SK-N-SH treated with all-trans-retinoic acid at 6 μM for 48 hours (cell line): ENCODE results near the gene TJP2.

ENCODE experiments used
- ATAC-seq: fragments of 200-7000 bp; cut with Tn5 transposase; 3 replicates; pipeline ENCODE4 v1.9.1; 2020; ENCODE audit warnings: mild to moderate bottlenecking, moderate library complexity
- ARNTL ChIP-seq: fragments of 450-650 bp; formaldehyde crosslinking; IDR thresholded peaks from 2 replicates; pipeline ENCODE4 v1.5.0; 2020; ENCODE audit warnings: low read depth, mild to moderate bottlenecking, moderate library complexity, borderline replicate concordance
- CSDC2 ChIP-seq: fragments of 250-450 bp; sonication (Bioruptor Pico); IDR thresholded peaks from 2 replicates; pipeline ENCODE4 v1.5.0; 2020; ENCODE audit warnings: mild to moderate bottlenecking, moderate library complexity
- ESRRG ChIP-seq: fragments of 250-450 bp; sonication (Bioruptor Pico); IDR thresholded peaks from 2 replicates; pipeline ENCODE4 v1.6.1; 2021; ENCODE audit warnings: mild to moderate bottlenecking
- GLIS3 ChIP-seq: fragments of 250-450 bp; sonication (Bioruptor Pico); IDR thresholded peaks from 2 replicates; pipeline ENCODE4 v1.5.0; 2020; ENCODE audit warnings: mild to moderate bottlenecking, moderate library complexity
- ISL1 ChIP-seq: fragments of 250-450 bp; sonication (Bioruptor Pico); IDR thresholded peaks from 2 replicates; pipeline ENCODE4 v2.1.2; 2022; ENCODE audit warnings: mild to moderate bottlenecking, moderate library complexity
- OSR1 ChIP-seq: fragments of 250-450 bp; sonication (Bioruptor Pico); IDR thresholded peaks from 2 replicates; pipeline ENCODE4 v1.8.0; 2022; ENCODE audit warnings: moderate library complexity, mild to moderate bottlenecking, inconsistent platforms
- PPARA ChIP-seq: fragments of 250-450 bp; sonication (Bioruptor Pico); IDR thresholded peaks from 2 replicates; pipeline ENCODE4 v1.5.0; 2020; ENCODE audit warnings: mild to moderate bottlenecking, borderline replicate concordance
- RARB ChIP-seq: fragments of 250-450 bp; sonication (Bioruptor Pico); IDR thresholded peaks from 2 replicates; pipeline ENCODE4 v1.8.0; 2021; ENCODE audit warnings: mild to moderate bottlenecking, moderate library complexity
- SNAI2 ChIP-seq: fragments of 250-450 bp; sonication (Bioruptor Pico); IDR thresholded peaks from 2 replicates; pipeline ENCODE4 v1.5.0; 2020; ENCODE audit warnings: mild to moderate bottlenecking, moderate library complexity
- TCF4 ChIP-seq: fragments of 250-450 bp; sonication (Bioruptor Pico); IDR thresholded peaks from 2 replicates; pipeline ENCODE4 v1.8.0; 2021; ENCODE audit warnings: mild to moderate bottlenecking, moderate library complexity, borderline replicate concordance
- TOX ChIP-seq: fragments of 250-450 bp; sonication (Bioruptor Pico); IDR thresholded peaks from 2 replicates; pipeline ENCODE4 v1.8.0; 2021; ENCODE audit warnings: mild to moderate bottlenecking, moderate library complexity, borderline replicate concordance
- ZC3H10 ChIP-seq: fragments of 250-450 bp; sonication (Bioruptor Pico); IDR thresholded peaks from 2 replicates; pipeline ENCODE4 v1.5.1; 2021; ENCODE audit warnings: mild to moderate bottlenecking, moderate library complexity
- ZFP3 ChIP-seq: fragments of 250-450 bp; sonication (Bioruptor Pico); IDR thresholded peaks from 2 replicates; pipeline ENCODE4 v1.5.0; 2020; ENCODE audit warnings: mild to moderate bottlenecking, moderate library complexity
- ZNF565 ChIP-seq: fragments of 450-650 bp; formaldehyde crosslinking; conservative IDR thresholded peaks from 2 replicates; pipeline ENCODE4 v1.5.0; 2020; ENCODE audit warnings: low read depth, mild to moderate bottlenecking, moderate library complexity
- ZNF70 ChIP-seq: fragments of 450-650 bp; formaldehyde crosslinking; IDR thresholded peaks from 2 replicates; pipeline ENCODE4 v1.5.0; 2020; ENCODE audit warnings: mild to moderate bottlenecking, moderate library complexity
- ZNF8 ChIP-seq: fragments of 450-650 bp; formaldehyde crosslinking; IDR thresholded peaks from 2 replicates; pipeline ENCODE4 v1.5.0; 2020; ENCODE audit warnings: mild to moderate bottlenecking, moderate library complexity
- TF ChIP-seq, protein P1 (sequence below): fragments of 250-450 bp; sonication (Bioruptor Pico); IDR thresholded peaks from 2 replicates; pipeline ENCODE4 v1.5.0; 2020; ENCODE audit warnings: mild to moderate bottlenecking, moderate library complexity
- TF ChIP-seq, protein P2 (sequence below): fragments of 250-450 bp; sonication (Bioruptor Pico); IDR thresholded peaks from 2 replicates; pipeline ENCODE4 v1.5.1; 2020; ENCODE audit warnings: low read depth, mild to moderate bottlenecking, moderate library complexity
- TF ChIP-seq, protein P3 (sequence below): fragments of 250-450 bp; sonication (Bioruptor Pico); IDR thresholded peaks from 2 replicates; pipeline ENCODE4 v1.5.1; 2021; ENCODE audit warnings: mild to moderate bottlenecking, moderate library complexity
- TF ChIP-seq, protein P4 (sequence below): fragments of 250-450 bp; sonication (Bioruptor Pico); IDR thresholded peaks from 2 replicates; pipeline ENCODE4 v1.8.0; 2020; ENCODE audit warnings: mild to moderate bottlenecking, moderate library complexity, borderline replicate concordance
- TF ChIP-seq, protein P5 (sequence below): fragments of 250-450 bp; sonication (Bioruptor Pico); IDR thresholded peaks from 2 replicates; pipeline ENCODE4 v1.8.0; 2021; ENCODE audit warnings: low read depth, mild to moderate bottlenecking, moderate library complexity, borderline replicate concordance

Gene TJP2

DNA sequence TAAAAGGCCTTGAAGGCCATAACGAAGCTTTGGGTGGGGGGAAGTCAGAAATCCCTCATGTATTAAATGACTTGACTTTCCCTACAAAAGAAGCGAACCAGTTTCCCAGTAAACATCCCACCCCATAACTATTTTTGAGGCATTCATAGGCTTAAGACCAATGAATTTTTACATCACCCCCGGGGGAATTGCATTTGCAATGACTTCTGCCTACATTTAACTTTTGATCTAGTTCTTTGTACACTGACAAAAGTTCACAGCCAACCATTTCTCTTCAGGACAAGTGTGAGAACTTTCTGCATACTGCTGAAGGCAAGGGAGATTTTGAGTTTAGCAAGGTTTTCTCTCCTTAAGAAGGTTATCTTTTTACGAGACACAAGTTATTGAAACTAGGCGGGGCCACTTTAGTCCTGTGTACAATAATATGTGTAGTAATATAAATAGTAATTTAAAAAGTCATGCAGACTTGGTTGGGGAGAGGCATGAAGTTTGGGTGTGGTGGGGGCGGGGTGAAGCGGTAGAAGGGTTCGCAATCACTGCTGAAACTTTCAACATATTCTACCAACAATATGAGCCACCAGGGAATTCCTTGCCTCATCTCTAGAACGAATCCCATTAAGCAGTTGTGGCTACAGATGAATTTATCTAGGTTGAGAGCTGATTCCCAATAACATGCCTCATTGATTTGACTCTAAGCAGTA lies 2.5 kb downstream of the TJP2 start (continued):
- no peak for TF ChIP-seq SNAI2 (CRISPR knock-in tag)

DNA sequence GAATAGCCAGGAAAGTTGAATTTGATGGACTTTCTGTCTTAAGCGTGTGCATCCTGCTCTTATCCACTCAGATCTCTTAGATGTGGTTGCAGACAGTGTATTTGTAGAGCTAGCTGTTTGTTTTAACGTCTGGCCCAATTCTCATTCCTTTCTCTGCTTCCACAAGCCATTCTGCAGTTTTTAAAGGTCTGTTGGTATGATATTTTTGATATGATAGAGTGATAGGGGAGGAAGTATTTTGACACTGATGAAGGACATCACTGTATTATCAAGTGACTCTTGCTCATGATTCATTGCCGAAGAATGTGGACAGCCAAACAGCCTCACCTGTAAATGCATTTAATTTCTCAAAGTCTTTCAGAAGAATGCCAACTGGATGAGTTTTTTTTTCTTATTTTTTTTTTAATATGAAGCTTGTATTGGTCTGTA lies 4.5 kb downstream of the TJP2 start:
- TF ChIP-seq, protein P1, sequence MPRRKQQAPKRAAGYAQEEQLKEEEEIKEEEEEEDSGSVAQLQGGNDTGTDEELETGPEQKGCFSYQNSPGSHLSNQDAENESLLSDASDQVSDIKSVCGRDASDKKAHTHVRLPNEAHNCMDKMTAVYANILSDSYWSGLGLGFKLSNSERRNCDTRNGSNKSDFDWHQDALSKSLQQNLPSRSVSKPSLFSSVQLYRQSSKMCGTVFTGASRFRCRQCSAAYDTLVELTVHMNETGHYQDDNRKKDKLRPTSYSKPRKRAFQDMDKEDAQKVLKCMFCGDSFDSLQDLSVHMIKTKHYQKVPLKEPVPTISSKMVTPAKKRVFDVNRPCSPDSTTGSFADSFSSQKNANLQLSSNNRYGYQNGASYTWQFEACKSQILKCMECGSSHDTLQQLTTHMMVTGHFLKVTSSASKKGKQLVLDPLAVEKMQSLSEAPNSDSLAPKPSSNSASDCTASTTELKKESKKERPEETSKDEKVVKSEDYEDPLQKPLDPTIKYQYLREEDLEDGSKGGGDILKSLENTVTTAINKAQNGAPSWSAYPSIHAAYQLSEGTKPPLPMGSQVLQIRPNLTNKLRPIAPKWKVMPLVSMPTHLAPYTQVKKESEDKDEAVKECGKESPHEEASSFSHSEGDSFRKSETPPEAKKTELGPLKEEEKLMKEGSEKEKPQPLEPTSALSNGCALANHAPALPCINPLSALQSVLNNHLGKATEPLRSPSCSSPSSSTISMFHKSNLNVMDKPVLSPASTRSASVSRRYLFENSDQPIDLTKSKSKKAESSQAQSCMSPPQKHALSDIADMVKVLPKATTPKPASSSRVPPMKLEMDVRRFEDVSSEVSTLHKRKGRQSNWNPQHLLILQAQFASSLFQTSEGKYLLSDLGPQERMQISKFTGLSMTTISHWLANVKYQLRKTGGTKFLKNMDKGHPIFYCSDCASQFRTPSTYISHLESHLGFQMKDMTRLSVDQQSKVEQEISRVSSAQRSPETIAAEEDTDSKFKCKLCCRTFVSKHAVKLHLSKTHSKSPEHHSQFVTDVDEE (CRISPR knock-in tag): 0 out of 2 replicates have a peak, but pooled peaks have one; percentile 23
- TF ChIP-seq ISL1: peak; percentile 68
- TF ChIP-seq ZFP3 (CRISPR knock-in tag): no peak
- TF ChIP-seq, protein P2, sequence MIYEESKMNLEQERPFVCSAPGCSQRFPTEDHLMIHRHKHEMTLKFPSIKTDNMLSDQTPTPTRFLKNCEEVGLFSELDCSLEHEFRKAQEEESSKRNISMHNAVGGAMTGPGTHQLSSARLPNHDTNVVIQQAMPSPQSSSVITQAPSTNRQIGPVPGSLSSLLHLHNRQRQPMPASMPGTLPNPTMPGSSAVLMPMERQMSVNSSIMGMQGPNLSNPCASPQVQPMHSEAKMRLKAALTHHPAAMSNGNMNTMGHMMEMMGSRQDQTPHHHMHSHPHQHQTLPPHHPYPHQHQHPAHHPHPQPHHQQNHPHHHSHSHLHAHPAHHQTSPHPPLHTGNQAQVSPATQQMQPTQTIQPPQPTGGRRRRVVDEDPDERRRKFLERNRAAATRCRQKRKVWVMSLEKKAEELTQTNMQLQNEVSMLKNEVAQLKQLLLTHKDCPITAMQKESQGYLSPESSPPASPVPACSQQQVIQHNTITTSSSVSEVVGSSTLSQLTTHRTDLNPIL: 0 out of 2 replicates have a peak, but pooled peaks have one; percentile 26
- ATAC-seq: no peak

DNA sequence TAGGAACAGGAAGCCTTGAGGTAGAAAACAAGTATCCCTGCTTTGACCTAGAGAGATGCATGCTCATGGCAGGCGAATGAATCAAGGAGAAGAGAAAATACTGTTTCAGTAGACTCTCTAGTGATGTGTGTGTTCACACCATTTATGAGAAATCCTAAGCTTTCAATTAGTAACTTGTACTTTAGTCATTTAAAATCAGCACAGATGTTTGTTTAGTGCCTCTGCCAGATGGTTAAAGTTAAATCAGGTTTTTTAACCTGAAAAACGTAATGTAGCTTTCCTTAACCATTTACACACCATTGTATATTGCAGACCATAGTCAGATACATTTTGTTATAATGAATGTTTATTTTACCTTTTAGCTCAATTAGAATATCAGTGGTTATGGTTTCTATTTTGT lies 5.0 kb downstream of the TJP2 start:
- TF ChIP-seq RARB: no peak
- TF ChIP-seq ZNF565 (CRISPR knock-in tag): no peak
- no peak for TF ChIP-seq CSDC2 (CRISPR knock-in tag)
- no peak for TF ChIP-seq TCF4 (CRISPR knock-in tag)
- no peak for TF ChIP-seq ZC3H10 (CRISPR knock-in tag)
- no peak for TF ChIP-seq GLIS3
- TF ChIP-seq ZNF70 (CRISPR knock-in tag): no peak
- no peak for TF ChIP-seq OSR1 (CRISPR knock-in tag)
- TF ChIP-seq ZNF8: no peak
- no peak for TF ChIP-seq PPARA (CRISPR knock-in tag)
- TF ChIP-seq, protein P3, sequence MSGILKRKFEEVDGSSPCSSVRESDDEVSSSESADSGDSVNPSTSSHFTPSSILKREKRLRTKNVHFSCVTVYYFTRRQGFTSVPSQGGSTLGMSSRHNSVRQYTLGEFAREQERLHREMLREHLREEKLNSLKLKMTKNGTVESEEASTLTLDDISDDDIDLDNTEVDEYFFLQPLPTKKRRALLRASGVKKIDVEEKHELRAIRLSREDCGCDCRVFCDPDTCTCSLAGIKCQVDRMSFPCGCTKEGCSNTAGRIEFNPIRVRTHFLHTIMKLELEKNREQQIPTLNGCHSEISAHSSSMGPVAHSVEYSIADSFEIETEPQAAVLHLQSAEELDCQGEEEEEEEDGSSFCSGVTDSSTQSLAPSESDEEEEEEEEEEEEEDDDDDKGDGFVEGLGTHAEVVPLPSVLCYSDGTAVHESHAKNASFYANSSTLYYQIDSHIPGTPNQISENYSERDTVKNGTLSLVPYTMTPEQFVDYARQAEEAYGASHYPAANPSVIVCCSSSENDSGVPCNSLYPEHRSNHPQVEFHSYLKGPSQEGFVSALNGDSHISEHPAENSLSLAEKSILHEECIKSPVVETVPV (CRISPR knock-in tag): no peak
- TF ChIP-seq SNAI2 (CRISPR knock-in tag): no peak
- no peak for ATAC-seq

DNA sequence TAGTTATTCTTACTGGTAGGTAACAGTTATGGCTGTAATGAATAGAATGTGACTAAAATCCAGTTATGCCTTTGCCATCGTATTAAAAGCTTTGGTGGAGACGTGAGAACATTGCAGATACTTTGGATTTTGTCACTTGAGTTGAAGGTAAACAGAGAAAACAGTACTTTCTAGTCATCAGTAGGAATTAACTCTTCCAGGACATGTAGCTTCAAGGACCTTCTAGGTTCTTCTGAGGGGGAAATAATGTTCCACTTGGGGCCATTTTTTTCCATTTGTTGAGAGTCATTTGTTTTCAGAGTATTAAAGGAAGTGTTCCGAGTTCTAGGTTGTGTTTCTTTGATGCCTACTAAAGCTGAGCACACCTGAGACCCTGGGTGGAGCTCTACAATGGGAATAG lies 6.1 kb downstream of the TJP2 start:
- TF ChIP-seq ZC3H10 (CRISPR knock-in tag): no peak
- ATAC-seq: no peak

DNA sequence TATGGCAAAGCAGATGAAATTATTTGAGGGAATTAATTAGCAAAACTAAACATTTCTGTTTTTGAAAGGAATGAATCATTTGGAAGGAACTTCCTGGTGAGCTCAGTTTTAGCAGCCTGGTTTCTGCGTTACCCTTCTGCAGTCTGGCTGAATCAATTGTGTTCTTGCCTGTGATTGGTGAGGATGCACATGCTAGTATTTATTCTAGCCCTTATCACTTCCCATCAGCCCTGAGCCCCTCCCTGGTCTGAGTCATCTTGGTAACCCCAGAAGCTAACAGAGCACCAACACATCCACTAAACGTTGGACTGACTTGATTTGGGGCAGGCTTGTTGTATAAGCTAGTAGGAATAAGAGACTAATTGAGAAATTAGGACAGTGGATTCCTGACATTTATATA lies 6.6 kb downstream of the TJP2 start:
- peak; percentile 93 for ATAC-seq
- TF ChIP-seq ISL1: no peak
- TF ChIP-seq GLIS3: no peak
- peak; percentile 62 for TF ChIP-seq ZFP3 (CRISPR knock-in tag)

DNA sequence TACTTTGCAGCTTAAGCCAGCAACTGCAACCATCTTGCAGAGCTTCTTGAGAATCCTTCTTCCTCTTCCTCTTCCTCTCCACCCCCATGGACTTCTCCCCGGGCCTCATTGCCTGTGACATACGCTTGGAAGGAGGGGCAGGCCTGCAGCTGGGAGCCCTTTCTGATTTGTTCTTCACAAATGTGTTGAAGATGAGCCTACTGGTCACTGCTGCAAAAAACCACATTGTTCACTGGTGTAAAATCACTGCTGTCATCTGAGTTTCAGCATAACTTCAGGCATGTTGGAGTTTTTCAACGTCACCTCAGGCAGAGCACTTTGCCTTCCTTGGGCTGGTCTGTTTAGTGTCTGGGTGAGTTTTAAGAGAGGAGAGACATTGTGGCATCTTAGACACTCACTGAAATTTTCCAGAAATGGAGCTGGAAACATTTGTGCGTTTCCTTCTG lies 7.9 kb downstream of the TJP2 start:
- peak; percentile 55 for ATAC-seq
- TF ChIP-seq ZNF8 (no peak), RARB (peak; percentile 74; the same call in 1 of the 2 replicates), ISL1 (peak; percentile 85), TOX (peak; percentile 81; the same call in 1 of the 2 replicates), ZFP3 (CRISPR knock-in tag) (no peak), ESRRG (no peak), ZNF70 (CRISPR knock-in tag) (no peak), SNAI2 (CRISPR knock-in tag) (no peak), OSR1 (CRISPR knock-in tag) (no peak), PPARA (CRISPR knock-in tag) (no peak), CSDC2 (CRISPR knock-in tag) (no peak), ZNF565 (CRISPR knock-in tag) (no peak), ARNTL (CRISPR knock-in tag) (no peak), TCF4 (CRISPR knock-in tag) (peak; percentile 52; the same call in 1 of the 2 replicates)
- TF ChIP-seq, protein P2: no peak
- TF ChIP-seq, protein P4, sequence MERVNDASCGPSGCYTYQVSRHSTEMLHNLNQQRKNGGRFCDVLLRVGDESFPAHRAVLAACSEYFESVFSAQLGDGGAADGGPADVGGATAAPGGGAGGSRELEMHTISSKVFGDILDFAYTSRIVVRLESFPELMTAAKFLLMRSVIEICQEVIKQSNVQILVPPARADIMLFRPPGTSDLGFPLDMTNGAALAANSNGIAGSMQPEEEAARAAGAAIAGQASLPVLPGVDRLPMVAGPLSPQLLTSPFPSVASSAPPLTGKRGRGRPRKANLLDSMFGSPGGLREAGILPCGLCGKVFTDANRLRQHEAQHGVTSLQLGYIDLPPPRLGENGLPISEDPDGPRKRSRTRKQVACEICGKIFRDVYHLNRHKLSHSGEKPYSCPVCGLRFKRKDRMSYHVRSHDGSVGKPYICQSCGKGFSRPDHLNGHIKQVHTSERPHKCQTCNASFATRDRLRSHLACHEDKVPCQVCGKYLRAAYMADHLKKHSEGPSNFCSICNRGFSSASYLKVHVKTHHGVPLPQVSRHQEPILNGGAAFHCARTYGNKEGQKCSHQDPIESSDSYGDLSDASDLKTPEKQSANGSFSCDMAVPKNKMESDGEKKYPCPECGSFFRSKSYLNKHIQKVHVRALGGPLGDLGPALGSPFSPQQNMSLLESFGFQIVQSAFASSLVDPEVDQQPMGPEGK (CRISPR knock-in tag): no peak
- TF ChIP-seq, protein P5, sequence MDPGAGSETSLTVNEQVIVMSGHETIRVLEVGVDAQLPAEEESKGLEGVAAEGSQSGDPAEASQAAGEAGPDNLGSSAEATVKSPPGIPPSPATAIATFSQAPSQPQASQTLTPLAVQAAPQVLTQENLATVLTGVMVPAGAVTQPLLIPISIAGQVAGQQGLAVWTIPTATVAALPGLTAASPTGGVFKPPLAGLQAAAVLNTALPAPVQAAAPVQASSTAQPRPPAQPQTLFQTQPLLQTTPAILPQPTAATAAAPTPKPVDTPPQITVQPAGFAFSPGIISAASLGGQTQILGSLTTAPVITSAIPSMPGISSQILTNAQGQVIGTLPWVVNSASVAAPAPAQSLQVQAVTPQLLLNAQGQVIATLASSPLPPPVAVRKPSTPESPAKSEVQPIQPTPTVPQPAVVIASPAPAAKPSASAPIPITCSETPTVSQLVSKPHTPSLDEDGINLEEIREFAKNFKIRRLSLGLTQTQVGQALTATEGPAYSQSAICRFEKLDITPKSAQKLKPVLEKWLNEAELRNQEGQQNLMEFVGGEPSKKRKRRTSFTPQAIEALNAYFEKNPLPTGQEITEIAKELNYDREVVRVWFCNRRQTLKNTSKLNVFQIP (CRISPR knock-in tag): no peak
